Gastroesophageal sphincter (tissue), 3 donors: ENCODE measurements around the gene EGFR.

ENCODE experiments used
- CTCF ChIP-seq, 4 experiments: fragments of 200-600 bp in 2 of 4; fragments of 450-650 bp in 2 of 4; sonication (generic) in 1 of 4; IDR thresholded peaks; one replicate each; pipeline ENCODE4 v1.5.1; 2017 to 2019; ENCODE audit warnings: antibody characterized with exemption in 4 of 4, mild to moderate bottlenecking in 2 of 4, moderate library complexity in 2 of 4
- POLR2AphosphoS5 ChIP-seq: sonication (generic); formaldehyde crosslinking; IDR thresholded peaks from one replicate; pipeline ENCODE4 v1.6.1; 2017; ENCODE audit warnings: antibody characterized with exemption

- TF ChIP-seq POLR2AphosphoS5 = no peak
- no peak for TF ChIP-seq CTCF (IDR thresholded peaks at IDR 0.05)
These were observed 188.8 kb downstream of the EGFR start for GRCh38 chr7:55207436-55208125.
